GM21576 (cell line): ENCODE data around the gene SMAD6.

Experiments used
- ATAC-seq: cut with Tn5 transposase; IDR thresholded peaks from one replicate; pipeline ENCODE4 v1.9.1; 2021; ENCODE audit warnings: mild to moderate bottlenecking, moderate library complexity; ENCODE audit not compliant: unreplicated experiment

The SMAD6 gene

DNA sequence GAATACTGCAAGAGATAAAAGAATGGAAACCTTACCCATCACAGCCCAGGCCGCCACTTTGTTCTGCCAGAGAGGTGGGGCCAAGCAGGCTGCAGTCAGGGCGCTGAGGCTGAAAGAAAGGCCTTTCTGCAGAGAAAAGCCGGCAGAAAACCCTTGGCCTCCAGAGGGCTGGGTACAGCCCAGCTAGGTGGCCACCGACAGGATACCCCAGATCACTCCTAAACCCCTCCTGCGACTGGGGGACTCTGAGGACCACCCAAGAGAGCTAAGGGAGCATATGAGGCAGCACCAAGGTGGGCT, 69.3 kb downstream of the SMAD6 start:
- ATAC-seq, result no peak

- no peak for ATAC-seq
Measured at GRCh38 chr15:66772604-66773128, 70.6 kb downstream of the SMAD6 start.

- no peak for ATAC-seq
Measured at GRCh38 chr15:66773129-66773873, 71.3 kb downstream of the SMAD6 start.

- ATAC-seq, result no peak
Measured at GRCh38 chr15:66774001-66774814, 72.2 kb downstream of the SMAD6 start.

DNA sequence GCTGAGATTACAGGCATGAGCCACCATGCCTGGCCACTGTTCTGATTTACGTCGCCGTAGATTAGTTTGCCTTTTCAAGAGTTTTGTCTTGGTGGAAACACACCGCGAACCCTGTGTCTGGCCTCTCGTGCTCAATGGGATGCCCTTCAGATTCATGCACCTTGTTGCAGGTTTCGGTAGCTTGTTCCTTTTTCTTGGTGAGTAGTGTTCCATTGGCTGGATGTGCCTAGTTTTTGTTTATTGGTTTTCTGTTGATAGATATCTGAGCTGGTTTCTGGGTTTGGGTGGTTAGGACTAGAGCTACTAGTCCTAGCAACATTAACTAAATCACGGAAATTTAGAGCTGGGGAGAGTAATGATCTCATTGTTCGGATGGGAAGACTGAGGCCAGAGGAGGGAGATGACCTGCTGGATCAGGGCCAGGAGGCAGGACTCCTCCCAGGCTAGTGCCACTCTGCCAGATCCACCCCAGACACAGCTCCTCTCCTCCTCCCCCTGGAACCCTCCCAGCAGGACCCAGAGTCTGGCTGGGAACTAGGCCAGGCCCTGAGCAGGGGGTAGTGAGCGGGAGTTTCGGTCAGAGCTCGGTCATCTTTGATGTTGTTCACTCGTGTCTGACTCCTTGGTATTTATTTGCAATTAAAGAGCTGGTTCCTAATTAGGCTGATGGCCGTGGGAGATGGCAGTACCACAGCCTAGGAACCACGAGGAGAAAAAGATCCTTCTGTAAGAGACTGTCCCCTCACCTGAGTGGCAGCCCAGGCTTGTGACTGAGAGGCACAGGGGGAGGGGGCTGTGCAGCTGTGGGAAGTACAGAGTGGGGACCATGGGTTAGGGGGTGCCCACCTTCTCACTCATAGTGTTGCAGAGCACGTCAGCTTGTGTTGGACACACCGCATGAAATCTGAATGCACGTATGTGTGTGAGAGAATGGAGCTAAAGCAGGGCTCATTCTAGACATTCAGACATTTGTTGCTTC, 73.4 kb downstream of the SMAD6 start:
- ATAC-seq, result no peak

DNA sequence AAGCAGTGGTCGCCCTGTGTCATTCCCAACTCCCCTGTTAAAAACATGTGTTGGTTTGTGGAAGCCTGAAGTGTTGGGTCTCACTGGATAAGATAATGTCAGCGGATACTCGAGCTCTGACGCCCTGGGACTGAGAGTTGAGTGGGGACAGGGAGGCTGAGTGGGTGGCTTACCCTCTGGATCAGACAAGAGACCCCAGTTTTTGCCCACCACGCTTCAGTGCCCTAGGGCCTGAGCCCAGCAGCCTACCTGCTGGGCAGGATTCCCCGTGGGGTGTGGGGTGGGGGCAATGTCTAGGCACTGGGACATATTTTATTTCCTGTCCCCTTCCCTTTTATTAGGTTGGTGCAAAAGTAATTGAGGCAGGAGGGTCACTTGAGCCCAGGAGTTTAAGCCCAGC, 75.0 kb downstream of the SMAD6 start:
- ATAC-seq, result no peak

DNA sequence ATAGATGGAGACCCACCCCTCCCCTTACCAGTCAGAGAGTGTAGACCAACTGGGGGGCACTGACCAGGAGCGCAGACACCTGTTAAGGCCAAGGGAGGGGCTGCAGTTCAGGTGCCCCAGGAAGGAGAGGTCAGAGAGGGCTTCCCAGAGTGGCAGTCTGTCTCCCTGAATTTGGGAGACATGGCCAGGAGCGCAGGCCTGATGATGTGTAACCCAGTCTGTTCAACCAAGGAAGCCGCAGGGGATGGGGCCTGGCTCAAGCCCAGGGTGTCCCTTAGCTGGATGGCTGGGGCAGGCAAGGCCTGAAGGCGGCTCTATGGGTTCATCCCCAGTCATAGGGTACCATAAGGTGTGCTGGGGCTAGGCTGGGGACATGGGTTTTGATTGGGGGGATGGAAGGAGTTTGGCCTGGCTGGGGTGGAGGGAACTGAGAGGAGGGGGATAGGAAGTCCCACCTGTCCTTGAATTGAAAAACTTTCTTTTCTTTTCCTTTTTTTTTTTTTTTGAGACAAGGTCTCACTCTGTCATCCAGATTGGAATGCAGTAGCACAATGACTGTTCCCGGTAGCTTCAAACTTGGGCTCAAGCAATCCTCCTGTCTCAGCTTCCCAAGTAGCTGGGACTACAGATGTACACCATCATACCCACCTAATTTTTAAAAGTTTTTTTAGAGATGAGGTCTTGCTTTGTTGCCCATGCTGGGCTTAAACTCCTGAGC, 75.7 kb downstream of the SMAD6 start:
- ATAC-seq, result no peak

DNA sequence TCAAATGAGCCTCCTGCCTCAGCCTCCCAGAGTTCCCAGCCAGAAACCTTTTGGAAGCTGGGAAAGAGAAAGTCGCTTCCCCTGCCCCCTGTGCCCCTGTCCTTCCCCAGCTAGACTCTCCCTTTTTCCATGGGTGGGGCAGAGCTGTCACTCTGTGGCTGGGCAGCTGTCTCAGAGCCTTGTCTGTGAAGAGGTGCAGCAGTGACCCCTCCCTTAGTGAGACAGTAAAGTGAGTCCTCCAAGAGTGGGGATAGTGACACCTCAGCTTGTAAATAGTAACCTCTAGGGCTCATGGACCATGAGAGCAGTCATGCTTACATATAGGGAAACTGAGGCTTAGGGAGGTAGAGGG, 76.3 kb downstream of the SMAD6 start:
- no peak for ATAC-seq

DNA sequence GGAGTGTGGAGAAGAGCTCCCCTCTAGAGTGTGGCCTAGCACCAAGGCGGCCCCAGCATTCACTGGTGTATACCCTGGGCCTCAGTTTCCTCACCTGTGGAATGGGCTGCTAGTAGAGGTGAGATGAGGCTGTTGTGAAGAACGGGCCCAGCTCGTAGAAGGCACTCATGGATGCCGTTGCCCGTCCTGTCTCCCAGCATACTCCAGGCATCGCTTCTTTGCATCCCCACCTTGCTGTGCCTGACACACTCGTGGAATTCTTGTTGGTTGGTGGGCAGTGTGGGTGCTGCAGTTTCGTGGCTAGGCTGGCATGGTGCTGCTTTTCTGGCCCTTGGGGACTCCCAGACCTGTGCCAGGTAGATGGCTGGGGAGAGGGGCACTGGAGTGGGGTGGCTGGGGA, 76.7 kb downstream of the SMAD6 start:
- ATAC-seq, result no peak

GRCh38 chr15:66779331-66780009, 77.4 kb downstream of the SMAD6 start:
- ATAC-seq, result no peak

DNA sequence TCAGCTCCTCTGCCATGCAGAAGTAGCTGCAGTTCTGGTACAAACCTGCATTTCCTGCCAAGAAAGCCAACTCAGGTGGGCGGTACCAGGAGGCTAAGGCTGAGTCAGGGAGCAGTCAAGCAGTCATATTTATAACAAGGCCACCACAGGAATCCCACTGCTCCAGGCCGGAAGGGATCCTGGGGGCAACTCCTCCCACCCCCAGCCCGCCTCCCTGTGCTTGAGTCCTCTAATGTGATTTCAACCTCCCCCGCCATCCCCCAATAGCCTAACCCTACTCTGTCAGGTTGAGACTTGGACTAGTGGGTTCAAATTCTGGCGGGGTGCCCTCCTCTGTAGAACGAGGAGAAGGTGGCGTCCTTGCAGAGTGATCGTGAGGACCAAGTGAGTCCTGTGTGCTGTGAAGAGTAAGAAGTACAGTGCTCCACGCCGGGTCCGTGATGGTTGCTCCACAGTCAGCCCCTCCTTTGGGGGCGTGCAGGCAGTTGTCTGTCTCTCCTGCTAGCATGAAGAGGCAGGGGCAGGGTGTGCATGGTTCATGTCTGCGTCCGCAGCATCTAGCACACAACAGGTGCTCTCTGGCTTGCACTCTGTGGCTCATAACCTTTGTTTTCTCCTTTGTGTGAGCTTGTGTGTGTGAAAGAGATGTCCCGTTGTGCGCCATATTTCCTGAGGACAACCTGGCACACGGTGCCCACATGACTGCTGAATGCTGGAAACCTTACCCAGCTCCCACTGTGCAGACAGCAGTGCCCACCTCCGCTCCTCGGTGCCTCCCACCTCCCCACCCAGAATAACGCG, 78.3 kb downstream of the SMAD6 start:
- ATAC-seq, result no peak

- ATAC-seq, result no peak
Measured at GRCh38 chr15:66780973-66781718, 79.1 kb downstream of the SMAD6 start.

DNA sequence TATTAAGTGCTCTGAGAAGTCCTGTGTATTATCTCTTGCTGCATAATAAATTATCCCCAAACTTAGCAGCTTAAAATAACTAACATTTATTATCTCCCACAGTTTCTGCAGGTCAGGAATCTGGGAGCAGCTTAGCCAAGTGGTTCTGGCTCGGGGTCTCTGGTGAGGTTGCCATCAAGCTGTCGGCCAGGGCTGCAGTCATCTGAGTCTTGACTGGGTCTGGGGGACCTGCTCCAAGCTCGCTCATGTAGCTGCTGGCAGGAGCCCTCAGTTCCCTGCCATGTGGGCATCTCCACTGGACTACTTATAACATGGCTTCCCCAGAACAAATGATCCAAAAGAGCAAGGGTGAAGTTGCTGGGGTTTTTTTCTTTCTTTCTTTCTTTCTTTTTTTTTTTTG, 80.7 kb downstream of the SMAD6 start:
- no peak for ATAC-seq

GRCh38 chr15:66783314-66783713, 81.3 kb downstream of the SMAD6 start:
- ATAC-seq, result no peak

DNA sequence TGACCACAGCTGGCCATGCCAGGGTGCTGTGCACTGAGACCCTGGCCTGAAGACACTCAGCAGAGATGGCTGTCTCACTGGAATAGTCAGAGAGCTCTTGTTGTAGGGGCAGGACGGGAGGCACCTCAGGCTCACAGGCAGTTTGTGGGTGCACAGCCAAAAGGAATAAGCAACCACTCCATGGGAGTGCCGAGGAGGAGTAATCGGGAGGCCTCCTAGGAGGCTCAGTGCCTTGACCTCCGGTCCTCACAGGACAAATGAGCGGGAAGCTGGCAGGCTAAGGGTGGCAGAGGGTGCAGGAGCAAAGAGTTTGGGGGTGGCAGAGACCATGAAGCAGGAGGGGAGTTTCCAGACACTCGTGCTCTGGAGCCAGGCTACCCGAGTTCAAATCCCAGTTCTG, 81.7 kb downstream of the SMAD6 start:
- ATAC-seq, result no peak

GRCh38 chr15:66784174-66784573, 82.1 kb downstream of the SMAD6 start:
- ATAC-seq, result no peak

- no peak for ATAC-seq
Measured at GRCh38 chr15:66785637-66786036, 83.6 kb downstream of the SMAD6 start.

- ATAC-seq, result no peak
Measured at GRCh38 chr15:66786222-66786621, 84.2 kb downstream of the SMAD6 start.
